MCF 10A (cell line): ENCODE results near the gene IL10. TPM values are rescaled to one million over a fixed set of nuclear protein-coding genes. Genes with fewer than 3 reads are reported as not detected.

ENCODE experiments used
- Bru-seq: library from RNA; stranded (reverse); fragments of 400-500 nt; gene quantifications from one replicate; lab custom pipeline; 2021; lab: Mats Ljungman, UMichigan
- BruChase-seq, 2 experiments: library from RNA; stranded (reverse); fragments of 400-500 nt; gene quantifications; one replicate each; lab custom pipeline; 2021; lab: Mats Ljungman, UMichigan
- BruUV-seq: library from RNA; stranded (reverse); fragments of 400-500 nt; replicated peaks from 2 replicates; lab custom pipeline; 2021; lab: Mats Ljungman, UMichigan
- CTCF ChIA-PET: fragments of 300-600 bp; sonication (Branson Sonifier 250); formaldehyde crosslinking; extraction: SDS; loops from one replicate; lab custom pipeline; 2021; ENCODE audit warnings: antibody characterized with exemption, inconsistent platforms; lab: Yijun Ruan, JAX
- POLR2A ChIA-PET: fragments of 300-600, 350-650 bp; sonication (Branson Sonifier 250); formaldehyde crosslinking; extraction: SDS; loops from one replicate; lab custom pipeline; 2020; ENCODE audit warnings: antibody characterized with exemption, inconsistent platforms; lab: Yijun Ruan, JAX
- DNase-seq: peaks from one replicate; pipeline ENCODE4 v3.0.0-alpha.2; 2018; ENCODE audit not compliant: unreplicated experiment
- H3K27ac Mint-ChIP-seq: one replicate; pipeline ENCODE4 v1.8.0; 2022; ENCODE audit warnings: mild to moderate bottlenecking, low read depth, mixed read lengths; ENCODE audit not compliant: unreplicated experiment
- H3K27me3 Mint-ChIP-seq: one replicate; pipeline ENCODE4 v1.8.0; 2022; ENCODE audit warnings: mixed read lengths; ENCODE audit not compliant: insufficient read depth, unreplicated experiment
- H3K36me3 Mint-ChIP-seq: one replicate; pipeline ENCODE4 v1.8.0; 2022; ENCODE audit warnings: mild to moderate bottlenecking, moderate library complexity, mixed read lengths; ENCODE audit not compliant: insufficient read depth, unreplicated experiment
- H3K4me1 Mint-ChIP-seq: one replicate; pipeline ENCODE4 v1.8.0; 2022; ENCODE audit warnings: mixed read lengths; ENCODE audit not compliant: insufficient read depth, unreplicated experiment
- H3K4me3 Mint-ChIP-seq: one replicate; pipeline ENCODE4 v1.8.0; 2022; ENCODE audit warnings: mild to moderate bottlenecking, moderate library complexity, mixed read lengths; ENCODE audit not compliant: unreplicated experiment
- H3K9me3 Mint-ChIP-seq: one replicate; pipeline ENCODE4 v1.8.0; 2022; ENCODE audit warnings: mixed read lengths; ENCODE audit not compliant: unreplicated experiment
- CTCF ChIP-seq: fragments of 200-600 bp; IDR thresholded peaks from one replicate; pipeline ENCODE4 v1.8.0; 2022; ENCODE audit warnings: antibody characterized with exemption, mild to moderate bottlenecking; ENCODE audit not compliant: unreplicated experiment
- intact Hi-C: fragments of 100-400 bp; cut with micrococcal nuclease; formaldehyde crosslinking; loops from 2 replicates; pipeline ENCODE4 v1.14.1; 2022
- long read RNA-seq: library from polyadenylated mRNA; stranded (forward); transcript quantifications from one replicate; pipeline ENCODE4 v2.0.0, GENCODE V29; 2022
- total RNA-seq: library from RNA; stranded (reverse); gene quantifications from 2 replicates; pipeline ENCODE4 v1.2.3, GENCODE V29; 2022

Gene IL10
- total RNA-seq: not detected in 2 replicates
- not detected for Bru-seq, nascent RNA
- not detected for BruChase-seq, experiment 1, labeled RNA remaining after a 6-hour chase
- not detected for BruChase-seq, experiment 2, labeled RNA remaining after a 2-hour chase
- long read RNA-seq: 0 reads

GRCh38 chr1:206772243-206772937 lies at the start of gene IL10:
Gene IL10, minus strand, starts transcription at chr1:206772494. Its CDS starts 59 bp downstream, at chr1:206772435.
- no peak for DNase-seq
- no peak within 1 kb of the TSS for H3K4me3 Mint-ChIP-seq
- no peaks in the 10 kb centered on the region for H3K4me1 Mint-ChIP-seq
- no TSS peak for BruUV-seq
- ChIA-PET POLR2A (interaction anchor here (1.0 to 1.1 kb wide), 3 partner anchors 14 to 86 kb away, joined by 3 read pairs; no protein-coding TSS in a partner anchor), CTCF (interaction anchor here (0.6 to 2.4 kb wide), 14 partner anchors 10 to 209 kb away, joined by 3 to 12 read pairs (median 3); partner anchors contain the start of genes DYRK3 and IL20)
- peaks cover 52% of the 10 kb centered on the region for H3K27me3 Mint-ChIP-seq
- H3K9me3 Mint-ChIP-seq: no peaks in the 10 kb centered on the region
- TF ChIP-seq CTCF: no peak
- intact Hi-C loops: no loop called here
- H3K27ac Mint-ChIP-seq: no peak within 1 kb of the TSS
- H3K36me3 Mint-ChIP-seq: no peaks in the 10 kb centered on the region

- Mint-ChIP-seq H3K36me3 (no peaks in the 10 kb centered on the region), H3K4me3 (no peak overlapping the region), H3K9me3 (no peaks in the 10 kb centered on the region), H3K27me3 (no peaks in the 10 kb centered on the region), H3K4me1 (peaks cover 9% of the 10 kb centered on the region), H3K27ac (no peak overlapping the region)
- no peak for DNase-seq
- ChIA-PET POLR2A (interaction anchor here (0.6 to 1.3 kb wide), 2 partner anchors 11 to 18 kb away, joined by 3 to 4 read pairs; no protein-coding TSS in a partner anchor), CTCF (interaction anchor here (0.6 to 5.9 kb wide), 7 partner anchors 9 to 228 kb away, joined by 3 to 57 read pairs (median 3); no protein-coding TSS in a partner anchor)
- intact Hi-C loops: no loop called here
- TF ChIP-seq CTCF: no peak
- no TSS peak for BruUV-seq
Observed at GRCh38 chr1:206821493-206821892, 49.2 kb upstream of the IL10 start.

- no peaks in the 10 kb centered on the region for H3K9me3 Mint-ChIP-seq
- H3K27me3 Mint-ChIP-seq: no peaks in the 10 kb centered on the region
- no peak for TF ChIP-seq CTCF
- no peak overlapping the region for H3K4me3 Mint-ChIP-seq
- no peak for DNase-seq
- H3K27ac Mint-ChIP-seq: no peak overlapping the region
- BruUV-seq: no TSS peak
- CTCF ChIA-PET: interaction anchor here (0.6 to 5.9 kb wide), 11 partner anchors 6 to 186 kb away, joined by 3 to 57 read pairs (median 4); no protein-coding TSS in a partner anchor
- POLR2A ChIA-PET: interaction anchor here (0.6 to 2.2 kb wide), 8 partner anchors 11 to 622 kb away, joined by 3 to 15 read pairs (median 4); no protein-coding TSS in a partner anchor
- no peaks in the 10 kb centered on the region for H3K36me3 Mint-ChIP-seq
- H3K4me1 Mint-ChIP-seq: no peaks in the 10 kb centered on the region
- intact Hi-C loops: no loop called here
Observed at GRCh38 chr1:206816390-206817287, 44.3 kb upstream of the IL10 start.
